GM12873 (cell line): ENCODE measurements around the gene C10orf120.

ENCODE experiments used
- TF ChIP-seq, protein P1 (sequence below): IDR thresholded peaks from 2 replicates; pipeline ENCODE4 v1.5.1; 2012; ENCODE audit warnings: low read depth, mild to moderate bottlenecking, moderate library complexity, low read length, control low read depth; ENCODE audit not compliant: insufficient read depth; ENCODE audit errors: missing control alignments

Gene C10orf120

DNA sequence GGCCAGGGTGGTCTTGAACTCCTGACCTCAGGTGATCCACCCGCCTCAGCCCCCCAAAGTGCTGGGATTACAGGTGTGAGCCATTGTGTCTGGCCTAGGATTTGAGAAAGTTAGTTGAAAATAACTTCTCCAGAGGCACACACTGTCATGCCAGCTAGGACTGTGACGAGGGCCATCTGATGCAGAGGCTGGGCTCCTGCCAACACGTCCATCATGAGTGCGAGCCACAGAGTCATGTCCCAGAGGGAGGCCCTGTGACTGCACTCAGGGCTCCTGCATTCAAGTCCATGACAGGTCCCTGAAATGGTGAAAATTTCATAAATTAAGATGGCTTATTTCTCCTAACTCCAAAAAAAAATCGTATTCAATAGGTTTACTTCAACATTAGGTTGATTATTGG, 17.1 kb downstream of the C10orf120 start:
- TF ChIP-seq, protein P1, sequence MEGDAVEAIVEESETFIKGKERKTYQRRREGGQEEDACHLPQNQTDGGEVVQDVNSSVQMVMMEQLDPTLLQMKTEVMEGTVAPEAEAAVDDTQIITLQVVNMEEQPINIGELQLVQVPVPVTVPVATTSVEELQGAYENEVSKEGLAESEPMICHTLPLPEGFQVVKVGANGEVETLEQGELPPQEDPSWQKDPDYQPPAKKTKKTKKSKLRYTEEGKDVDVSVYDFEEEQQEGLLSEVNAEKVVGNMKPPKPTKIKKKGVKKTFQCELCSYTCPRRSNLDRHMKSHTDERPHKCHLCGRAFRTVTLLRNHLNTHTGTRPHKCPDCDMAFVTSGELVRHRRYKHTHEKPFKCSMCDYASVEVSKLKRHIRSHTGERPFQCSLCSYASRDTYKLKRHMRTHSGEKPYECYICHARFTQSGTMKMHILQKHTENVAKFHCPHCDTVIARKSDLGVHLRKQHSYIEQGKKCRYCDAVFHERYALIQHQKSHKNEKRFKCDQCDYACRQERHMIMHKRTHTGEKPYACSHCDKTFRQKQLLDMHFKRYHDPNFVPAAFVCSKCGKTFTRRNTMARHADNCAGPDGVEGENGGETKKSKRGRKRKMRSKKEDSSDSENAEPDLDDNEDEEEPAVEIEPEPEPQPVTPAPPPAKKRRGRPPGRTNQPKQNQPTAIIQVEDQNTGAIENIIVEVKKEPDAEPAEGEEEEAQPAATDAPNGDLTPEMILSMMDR = no peak

DNA sequence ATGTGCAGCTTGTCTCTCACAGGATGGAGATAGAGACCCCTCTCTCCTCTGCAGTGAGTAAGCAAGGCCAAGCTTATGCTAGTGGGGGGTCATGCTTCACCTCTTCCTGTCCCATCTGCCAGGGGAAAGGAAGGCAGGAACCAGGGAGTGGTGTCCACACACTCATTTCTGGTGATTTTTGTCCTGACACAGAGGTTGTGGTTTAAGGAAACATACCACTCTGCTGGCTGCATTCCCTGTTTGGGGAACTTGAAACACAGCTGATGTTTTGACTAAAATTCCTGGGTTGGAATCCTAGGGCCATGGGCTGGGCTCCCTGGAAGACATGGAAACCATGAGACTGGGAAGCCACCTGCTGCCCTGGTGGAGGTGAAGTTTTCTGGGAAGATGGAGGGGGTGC, 21.4 kb downstream of the C10orf120 start:
- TF ChIP-seq, protein P1 = no peak

DNA sequence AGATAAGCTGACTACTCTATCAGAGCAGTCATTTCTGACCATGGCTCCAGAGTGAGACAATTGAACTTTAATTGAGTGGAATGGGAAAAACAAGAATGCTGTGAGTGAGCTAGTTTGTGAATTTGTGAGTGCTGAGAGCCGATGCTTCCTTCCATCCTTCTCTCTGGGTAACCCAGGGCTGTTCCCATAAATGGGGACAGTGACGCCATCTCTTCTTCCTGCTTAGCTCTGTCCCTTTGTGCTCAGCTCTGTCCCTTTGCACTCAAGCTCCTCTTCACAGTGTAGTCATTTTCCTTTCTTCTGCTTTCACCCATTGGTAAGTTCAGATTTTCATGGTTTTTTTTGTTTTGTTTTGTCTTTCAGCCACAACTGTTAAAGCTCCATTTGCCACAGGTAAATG, 24.4 kb downstream of the C10orf120 start:
- TF ChIP-seq, protein P1 = no peak

DNA sequence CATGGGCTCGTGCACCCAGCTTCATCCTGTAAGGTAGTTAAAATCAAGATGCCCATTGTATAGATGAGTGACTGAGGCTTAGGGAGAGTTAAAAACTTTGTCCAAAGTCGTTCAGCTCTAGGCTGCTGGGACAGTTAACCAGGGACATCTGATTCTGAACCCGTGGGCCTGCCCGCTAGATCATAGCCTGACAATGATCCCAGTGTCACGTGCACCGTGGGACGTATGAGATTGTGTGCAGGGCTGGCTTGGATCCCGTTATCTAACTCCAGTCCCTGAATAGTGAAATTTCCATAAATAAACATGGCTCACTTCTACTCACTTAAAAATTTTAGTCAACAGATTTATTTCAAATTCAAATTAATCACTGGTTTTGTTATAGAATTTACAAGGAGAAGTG, 24.9 kb downstream of the C10orf120 start:
- TF ChIP-seq, protein P1 = no peak

DNA sequence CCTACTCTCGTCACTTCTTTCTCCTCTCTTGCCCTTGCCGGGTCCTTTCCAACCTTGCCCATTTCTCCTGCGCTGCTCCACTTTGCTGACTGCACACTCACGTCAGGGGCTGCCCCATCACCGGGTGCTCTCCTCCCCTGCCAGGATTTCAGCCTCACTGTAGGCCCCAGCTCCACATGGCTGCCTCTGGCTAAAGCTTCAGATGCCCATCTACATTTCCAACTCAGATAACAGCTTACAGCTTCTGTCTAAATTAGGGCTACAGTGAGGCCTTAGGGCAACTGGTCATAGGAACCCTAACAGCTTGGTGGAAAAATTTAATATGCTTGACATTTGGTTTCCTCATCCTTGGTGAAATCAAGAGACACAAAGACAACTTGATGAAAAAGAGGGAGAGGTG, 25.9 kb downstream of the C10orf120 start:
- TF ChIP-seq, protein P1 = no peak

DNA sequence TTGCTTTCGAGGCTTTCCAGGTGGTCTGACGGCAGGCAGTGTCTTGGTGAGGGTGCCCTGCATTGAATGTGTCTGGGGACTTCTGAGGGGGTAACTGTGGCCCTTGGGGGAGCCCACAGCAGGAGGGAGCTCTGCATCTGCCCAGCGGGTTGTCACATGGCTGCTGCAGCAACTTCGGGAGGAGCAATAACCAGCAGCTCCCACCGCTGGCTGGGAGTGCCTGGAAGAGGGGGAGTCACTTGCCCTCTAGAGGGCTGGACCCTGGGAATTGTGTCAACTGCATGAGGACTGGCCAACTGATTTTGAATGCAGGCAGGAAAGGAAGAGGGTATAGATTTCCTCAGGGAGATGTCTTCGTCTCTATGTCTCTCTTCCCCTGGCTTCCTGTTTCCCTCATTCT, 26.4 kb downstream of the C10orf120 start:
- TF ChIP-seq, protein P1 = no peak

DNA sequence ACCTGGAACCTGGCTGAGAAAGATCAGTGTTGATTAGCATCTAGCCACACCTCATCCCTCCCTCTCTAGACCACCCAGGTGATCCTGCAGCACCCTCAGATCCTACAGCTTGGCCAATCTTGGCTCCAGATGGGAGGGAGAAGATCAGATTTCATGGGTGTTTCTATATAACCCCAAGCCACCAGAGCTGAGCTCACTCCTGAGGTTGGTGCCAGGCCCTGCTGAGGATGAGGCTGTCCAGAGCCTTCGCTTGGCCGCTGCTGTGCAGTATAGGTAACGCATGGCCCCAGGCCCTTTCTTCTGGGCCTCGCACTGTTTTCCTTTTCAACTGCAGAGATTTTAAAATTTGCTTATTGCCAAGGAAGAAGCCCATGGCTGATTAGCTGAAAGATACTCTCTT, 27.0 kb downstream of the C10orf120 start:
- TF ChIP-seq, protein P1 = no peak

DNA sequence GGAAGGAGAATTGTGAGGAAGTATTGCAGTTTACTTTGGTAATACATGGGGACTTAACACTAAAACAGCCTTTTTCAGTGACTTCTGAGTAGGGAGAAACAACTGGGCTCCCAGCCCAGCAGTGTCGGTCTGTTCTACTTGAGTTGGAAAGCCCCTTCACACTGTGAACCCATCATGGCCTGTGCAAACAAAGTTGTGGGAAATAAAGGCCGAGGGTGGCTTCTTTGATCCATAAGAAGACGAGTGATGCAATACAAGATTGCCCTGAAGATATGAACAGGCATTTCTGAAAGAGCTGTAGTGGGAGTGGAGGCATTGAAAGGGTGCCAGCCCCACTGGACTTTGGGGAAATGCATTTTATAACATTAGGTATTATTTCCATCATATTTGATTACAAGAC, 28.3 kb downstream of the C10orf120 start:
- TF ChIP-seq, protein P1 = no peak
